GM21786 (cell line): ENCODE measurements around the gene MLLT1.

Experiments used
- ATAC-seq: cut with Tn5 transposase; IDR thresholded peaks from one replicate; pipeline ENCODE4 v1.9.1; 2021; ENCODE audit not compliant: unreplicated experiment

Gene MLLT1

GRCh38 chr19:6259312-6259861 is 20.4 kb downstream of the MLLT1 start:
- no peak for ATAC-seq

DNA sequence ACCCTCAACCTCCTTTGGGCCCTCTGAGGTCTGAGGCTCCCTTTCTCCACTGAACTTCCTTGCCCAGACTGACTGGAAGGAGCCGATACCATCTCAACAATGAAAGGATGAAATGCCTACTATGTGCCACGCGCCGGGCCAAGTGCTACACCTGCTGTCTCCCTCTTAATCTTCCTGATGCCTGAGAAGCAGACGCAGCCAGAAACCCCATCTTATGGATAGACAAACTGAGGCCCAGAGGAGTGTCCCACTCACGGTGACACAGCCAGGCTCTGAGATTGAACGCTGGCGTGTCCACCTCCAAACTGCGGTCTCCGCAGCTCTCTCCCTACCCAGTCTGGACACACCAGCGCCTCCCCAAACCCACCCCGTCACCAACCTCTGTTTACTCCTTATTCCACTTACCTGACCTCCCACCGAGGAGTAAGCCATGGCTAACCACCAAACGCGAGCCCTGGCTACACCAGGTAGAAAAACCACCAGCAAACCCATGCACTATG is 20.9 kb downstream of the MLLT1 start:
- ATAC-seq, result no peak

DNA sequence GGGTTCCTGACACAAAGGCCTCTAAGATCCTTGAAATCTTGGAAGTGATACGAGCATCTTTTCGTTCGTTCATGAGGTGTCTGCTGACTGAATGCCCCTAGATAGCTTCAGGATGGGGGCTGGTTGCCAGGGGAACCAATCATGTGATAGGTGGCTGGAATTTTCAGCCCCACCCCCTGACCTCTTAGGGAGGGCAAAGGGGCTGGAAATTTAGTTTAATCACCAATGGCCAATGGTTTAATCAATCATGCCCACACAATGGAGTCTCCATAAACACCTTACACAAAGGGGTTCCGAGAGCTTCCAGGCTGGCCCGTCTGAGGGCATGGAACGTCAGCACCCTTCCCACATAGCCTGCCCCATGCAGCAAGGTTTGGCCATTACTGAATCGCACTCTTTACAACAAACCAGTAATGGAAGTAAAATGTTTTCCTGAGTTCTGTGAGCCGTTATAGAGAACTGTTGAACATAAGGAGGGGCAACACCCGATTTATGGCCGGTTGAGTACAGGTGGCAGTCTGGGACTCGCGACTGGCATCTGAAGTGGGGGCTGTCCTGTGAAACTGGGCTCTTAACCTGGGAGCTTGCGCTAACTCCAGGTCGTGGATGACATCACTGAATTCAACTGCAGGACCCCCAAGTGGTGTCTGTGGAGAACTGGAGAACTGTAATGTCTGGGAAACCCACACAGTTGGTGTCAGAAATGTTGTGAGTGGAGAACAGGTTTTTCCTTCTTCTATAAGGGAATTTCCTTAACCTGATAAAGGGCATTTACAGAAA is 25.6 kb downstream of the MLLT1 start:
- no peak for ATAC-seq

DNA sequence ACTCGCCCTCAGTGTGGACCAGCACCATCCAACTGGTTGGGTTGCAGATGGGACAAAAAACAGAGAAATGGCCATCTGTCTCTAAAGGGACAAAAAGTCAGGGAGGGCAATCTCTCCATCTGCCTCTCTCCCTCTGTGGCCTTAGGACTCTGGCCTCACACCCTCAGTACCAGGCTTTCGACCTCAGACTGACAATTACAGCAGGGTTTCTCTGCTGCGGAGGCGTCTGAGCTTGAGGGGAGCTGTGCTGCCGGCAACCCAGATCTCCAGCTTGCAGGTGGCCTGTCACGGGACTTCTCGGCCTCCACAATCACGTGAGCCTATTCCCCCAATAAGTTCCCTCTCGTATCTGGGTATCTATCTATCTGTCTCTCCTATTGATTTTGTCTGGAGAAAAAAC is 27.7 kb downstream of the MLLT1 start:
- no peak for ATAC-seq

DNA sequence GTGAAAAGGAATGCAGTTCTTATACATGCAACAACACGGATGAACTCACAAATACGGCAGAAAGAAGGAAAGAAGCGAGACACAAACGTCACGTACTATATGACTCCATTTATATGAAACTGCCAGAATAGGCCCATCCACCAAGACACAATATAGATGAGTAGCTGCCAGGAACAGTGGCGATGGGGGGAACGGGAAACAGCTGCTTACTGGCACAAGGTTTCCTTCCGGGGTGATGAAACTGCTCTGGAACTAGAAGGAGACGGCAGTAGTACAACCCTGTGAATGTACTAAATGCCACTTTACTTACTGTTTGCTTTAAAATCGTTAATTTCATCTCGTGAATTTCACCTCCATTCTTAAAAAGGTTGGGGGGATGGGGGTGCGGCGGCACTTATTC is 28.9 kb downstream of the MLLT1 start:
- no peak for ATAC-seq

DNA sequence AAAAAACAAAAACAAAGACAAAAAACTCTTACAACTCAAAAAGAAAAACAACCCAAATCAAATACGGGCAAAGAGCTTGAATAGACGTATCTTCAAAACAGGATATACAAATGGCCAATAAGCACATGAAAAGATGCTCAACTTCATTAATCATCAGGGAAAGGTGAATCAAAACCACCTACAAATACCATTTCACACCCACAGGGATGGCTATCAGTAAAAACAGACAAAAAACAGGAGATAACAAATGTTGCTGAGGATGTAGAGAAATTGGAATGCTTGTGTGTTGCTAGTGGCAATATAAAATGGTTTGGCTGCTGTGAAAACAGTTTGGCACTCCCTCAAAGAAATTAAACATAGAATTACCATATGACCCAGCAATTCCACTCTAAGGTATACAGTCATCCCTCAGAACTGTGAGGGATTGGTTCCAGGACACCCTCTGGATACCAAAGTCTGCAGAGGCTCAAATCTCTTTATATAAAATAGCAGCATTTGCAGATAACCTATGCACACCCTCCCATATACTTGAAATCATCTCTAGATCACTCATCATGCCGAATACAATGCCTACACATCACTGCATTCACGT is 29.7 kb downstream of the MLLT1 start:
- no peak for ATAC-seq

DNA sequence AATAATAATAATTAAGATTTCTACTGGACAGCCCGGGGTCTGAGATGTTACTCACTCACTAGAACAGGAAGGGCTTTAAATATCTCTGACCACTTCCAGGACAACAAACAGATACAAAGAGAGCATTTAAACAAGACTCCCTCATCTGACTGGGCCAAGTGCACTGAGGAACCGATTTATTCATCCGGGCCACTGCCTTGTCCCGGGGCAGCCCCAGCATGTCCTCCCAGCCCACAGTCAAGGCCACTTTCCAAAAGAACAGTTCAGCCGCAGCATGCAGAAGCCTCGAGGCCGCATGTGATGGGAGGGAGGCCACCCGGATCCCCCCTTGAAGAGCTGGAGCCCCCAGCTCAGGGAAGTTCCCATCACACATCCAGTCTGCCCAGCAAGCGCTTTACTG is 30.5 kb downstream of the MLLT1 start:
- ATAC-seq, result no peak

- ATAC-seq, result no peak
Measured at GRCh38 chr19:6248844-6249243, 30.9 kb downstream of the MLLT1 start.

DNA sequence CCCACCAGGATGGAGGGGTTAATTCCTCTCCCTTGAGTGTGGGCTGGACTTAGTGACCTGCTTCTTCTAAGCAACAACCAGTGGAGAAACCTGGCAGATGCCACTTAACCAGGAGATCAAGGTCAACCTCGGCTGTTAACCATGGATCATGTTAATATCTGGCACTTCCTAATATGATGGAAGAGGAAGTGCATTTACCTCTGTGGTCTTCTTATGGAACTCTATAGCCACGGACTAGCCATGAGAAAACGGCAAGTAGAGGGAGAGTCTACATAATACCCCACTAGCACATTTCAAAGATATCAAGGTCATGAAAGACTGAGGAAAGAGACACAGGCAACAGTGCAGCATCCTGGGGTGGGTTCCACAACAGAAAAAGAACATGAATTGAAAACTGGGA is 31.4 kb downstream of the MLLT1 start:
- ATAC-seq, result no peak

DNA sequence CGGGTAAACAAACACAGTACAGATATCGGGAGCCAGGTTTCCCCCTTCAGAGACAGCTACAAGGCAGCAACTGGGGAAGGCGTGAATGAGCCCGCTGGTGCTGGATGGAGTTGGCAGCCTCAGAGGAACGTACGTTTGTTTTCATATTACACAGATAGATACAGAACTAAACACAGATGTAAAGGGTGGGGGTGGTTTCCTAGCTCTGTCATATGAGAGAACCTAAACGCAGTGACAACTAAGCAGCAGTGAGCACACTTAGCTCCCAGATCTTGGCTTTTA is 32.8 kb downstream of the MLLT1 start:
- no peak for ATAC-seq

- no peak for ATAC-seq
Measured at GRCh38 chr19:6246174-6247006, 33.4 kb downstream of the MLLT1 start.

DNA sequence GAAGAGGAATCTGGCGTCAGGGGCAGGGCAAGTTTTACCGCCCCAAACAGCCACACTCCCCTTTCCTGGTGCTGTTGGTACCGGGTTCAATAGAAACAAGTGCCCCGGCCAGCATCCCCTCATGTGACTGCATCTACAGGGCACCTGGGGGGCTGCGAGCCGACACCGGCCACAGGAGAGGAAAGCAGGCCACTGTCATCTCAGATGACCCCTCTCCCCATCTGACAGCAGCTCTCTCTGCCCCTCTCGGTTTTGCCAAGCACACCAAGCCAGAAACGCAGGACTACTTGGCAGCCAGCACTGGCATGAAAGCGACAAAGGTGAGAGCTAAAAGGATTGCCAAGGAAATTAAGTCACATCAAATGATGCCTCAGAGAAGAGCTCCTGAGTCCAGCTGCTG is 37.1 kb downstream of the MLLT1 start:
- ATAC-seq, result no peak

GRCh38 chr19:6241680-6242377 is 37.9 kb downstream of the MLLT1 start:
- ATAC-seq, result no peak

DNA sequence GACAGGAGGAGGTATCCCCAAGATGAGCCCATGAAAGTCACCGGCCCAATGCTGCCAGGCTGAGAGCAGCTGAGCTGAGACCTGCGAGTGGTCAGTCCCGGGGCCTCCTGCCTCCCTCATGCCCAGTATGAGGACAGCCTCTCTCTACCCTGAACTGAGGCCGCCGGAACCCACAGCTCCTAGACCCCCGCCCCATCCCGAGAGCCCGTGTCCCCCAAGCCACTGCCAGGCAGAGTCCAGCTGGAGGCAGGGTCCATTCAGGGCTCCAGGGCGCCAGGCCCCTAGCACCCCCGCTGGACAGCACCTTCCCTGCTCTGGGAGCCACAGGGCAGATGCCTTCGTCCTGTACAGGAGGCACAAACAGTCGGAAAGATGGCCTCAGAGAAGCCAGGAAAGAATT is 38.7 kb downstream of the MLLT1 start:
- ATAC-seq, result no peak

GRCh38 chr19:6239871-6240676 is 39.7 kb downstream of the MLLT1 start:
- no peak for ATAC-seq

DNA sequence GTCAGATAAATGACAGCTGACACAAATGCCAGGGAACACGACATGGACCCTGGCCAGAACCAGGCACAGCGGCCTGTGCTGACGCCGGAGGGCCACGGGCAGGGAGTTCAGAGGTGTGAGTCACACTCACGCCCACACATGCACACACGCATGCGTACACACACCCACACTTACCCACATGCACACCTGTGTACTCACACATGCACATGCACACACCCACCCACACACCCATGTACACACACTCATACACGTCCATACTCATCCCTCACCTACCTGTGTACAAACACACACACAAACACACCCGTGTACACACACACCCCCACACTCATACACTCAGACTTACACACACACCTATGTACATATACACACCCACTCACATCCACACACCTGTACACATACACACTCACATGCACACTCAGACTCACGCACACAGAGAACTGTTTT is 40.4 kb downstream of the MLLT1 start:
- no peak for ATAC-seq

- no peak for ATAC-seq
Measured at GRCh38 chr19:6238643-6239281, 41.0 kb downstream of the MLLT1 start.

- ATAC-seq, result no peak
Measured at GRCh38 chr19:6238256-6238642, 41.5 kb downstream of the MLLT1 start.

DNA sequence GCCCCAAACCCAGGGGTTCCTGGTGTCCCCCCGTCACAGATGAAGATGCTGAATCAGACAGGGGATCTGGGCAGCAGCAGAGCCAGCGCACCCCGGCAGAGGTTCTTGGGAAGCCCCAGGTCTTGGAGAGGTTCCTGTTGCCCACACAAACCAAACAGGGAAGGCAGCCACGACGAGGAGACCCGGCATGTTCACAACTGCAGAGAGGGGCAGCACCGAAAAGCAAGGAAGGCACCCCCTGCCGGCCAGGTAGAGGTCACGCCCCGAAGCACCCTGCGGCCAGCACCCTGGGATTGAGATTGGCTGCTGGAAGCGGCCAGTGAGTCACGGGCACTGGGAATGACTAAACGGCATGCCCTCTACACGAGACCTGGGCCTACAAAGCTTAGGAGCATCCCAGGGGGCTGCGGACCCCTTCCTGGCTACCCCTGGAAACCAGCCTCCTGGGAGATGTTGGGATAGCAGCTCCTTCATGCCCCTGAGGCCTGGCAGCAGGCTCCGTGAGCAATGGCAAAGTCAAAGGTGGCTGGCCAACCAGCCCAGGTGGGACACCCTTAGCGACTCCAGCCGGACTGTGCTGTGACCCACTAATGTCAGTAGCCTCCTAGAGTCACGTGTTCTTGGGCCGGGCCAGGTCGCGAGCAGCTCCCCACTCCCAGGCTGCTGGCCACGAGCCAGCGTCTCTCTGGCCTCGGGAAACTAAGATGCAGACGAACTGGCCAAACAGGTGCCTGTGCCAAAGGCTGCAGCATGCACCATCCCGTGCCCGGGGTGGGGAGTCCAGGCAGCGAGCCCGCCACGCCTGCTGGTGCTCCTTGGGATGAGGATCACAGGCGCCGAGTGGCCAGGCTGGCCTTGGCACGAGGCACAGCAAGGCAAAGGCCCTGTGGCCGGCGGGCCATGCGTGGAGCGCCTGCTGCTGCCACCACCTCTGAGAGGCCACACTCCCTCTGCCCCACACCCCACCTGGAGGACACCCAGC is 43.2 kb downstream of the MLLT1 start:
- no peak for ATAC-seq
